Activated CD8-positive, alpha-beta T cell treated with anti-CD3 and anti-CD28 coated beads for 36 hours (primary cell): Measurements from ENCODE around the gene PPP1R9B. TPM values are rescaled to one million over a fixed set of nuclear protein-coding genes. Genes with fewer than 3 reads are reported as not detected.

ENCODE experiments used
- ATAC-seq: fragments of 200-7000 bp; cut with Tn5 transposase; one replicate; pipeline ENCODE4 v1.10.0; 2021; ENCODE audit warnings: mild to moderate bottlenecking, moderate library complexity
- CTCF ChIA-PET: fragments of 350-600 bp; sonication (Branson Sonifier 250); formaldehyde crosslinking; loops from one replicate; lab custom pipeline; 2021; ENCODE audit warnings: antibody characterized with exemption; lab: Charles Lee
- POLR2A ChIA-PET: fragments of 350-600 bp; sonication (Branson Sonifier 250); formaldehyde crosslinking; loops from one replicate; lab custom pipeline; 2021; ENCODE audit warnings: antibody characterized with exemption; lab: Charles Lee
- DNase-seq: peaks from one replicate; pipeline ENCODE4 v3.0.0-alpha.2; 2020
- H3K27ac Mint-ChIP-seq: one replicate; pipeline ENCODE4 v1.8.0; 2021; ENCODE audit warnings: mild to moderate bottlenecking, mixed read lengths
- H3K27me3 Mint-ChIP-seq: one replicate; pipeline ENCODE4 v1.8.0; 2021; ENCODE audit warnings: mixed read lengths
- H3K36me3 Mint-ChIP-seq: one replicate; pipeline ENCODE4 v1.8.0; 2021; ENCODE audit warnings: low read depth, mixed read lengths
- H3K4me1 Mint-ChIP-seq: one replicate; pipeline ENCODE4 v1.8.0; 2021; ENCODE audit warnings: low read depth, mixed read lengths
- H3K4me3 Mint-ChIP-seq: one replicate; pipeline ENCODE4 v1.8.0; 2021; ENCODE audit warnings: mild to moderate bottlenecking, moderate library complexity, mixed read lengths
- H3K9me3 Mint-ChIP-seq: one replicate; pipeline ENCODE4 v1.8.0; 2021; ENCODE audit warnings: mixed read lengths
- intact Hi-C: fragments of 100-400 bp; cut with micrococcal nuclease; formaldehyde crosslinking; loops from one replicate; pipeline ENCODE4 v1.10.0; 2022
- total RNA-seq, 2 experiments: library from RNA; stranded (reverse); gene quantifications; one replicate each; pipeline ENCODE4 v1.2.3, GENCODE V29; 2021
- TF ChIP-seq, protein P1 (sequence below): fragments of 200-600 bp; IDR thresholded peaks from one replicate; pipeline ENCODE4 v1.8.0; 2022; ENCODE audit warnings: antibody characterized with exemption, mild to moderate bottlenecking

PPP1R9B gene
- total RNA-seq, 2 experiments from 2014 or later, result 52.4 to 56.4 TPM

DNA sequence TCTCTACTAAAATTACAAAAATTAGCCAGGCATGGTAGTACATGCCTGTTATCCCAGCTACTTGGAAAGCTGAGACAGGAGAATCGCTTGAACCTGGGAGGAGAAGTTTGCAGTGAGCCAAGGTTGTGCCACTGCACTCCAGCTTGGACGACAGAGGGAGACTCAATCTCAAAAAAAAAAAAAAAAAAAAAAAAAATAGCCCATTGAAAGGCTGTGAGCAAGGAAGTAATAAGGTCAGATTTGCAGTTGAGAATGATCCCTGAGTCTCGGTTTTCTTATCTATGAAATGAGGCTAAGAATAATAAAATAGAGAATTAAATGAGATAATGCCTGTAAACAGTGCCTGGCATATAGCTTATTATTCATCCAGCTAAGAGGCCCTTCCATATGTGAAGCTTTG, 56.7 kb downstream of the PPP1R9B start:
- POLR2A ChIA-PET, result interaction anchor here (0.9 to 1.8 kb wide), 7 partner anchors 21 to 97 kb away, joined by 3 to 7 read pairs (median 3); partner anchors contain the start of gene ITGA3
- no peak overlapping the region for H3K4me3 Mint-ChIP-seq
- H3K4me1 Mint-ChIP-seq, result peaks cover 22% of the 10 kb centered on the region
- DNase-seq (no peak), ATAC-seq (no peak)
- no peaks in the 10 kb centered on the region for H3K9me3 Mint-ChIP-seq
- CTCF ChIA-PET, result interaction anchor here (0.7 to 5.2 kb wide), 61 partner anchors 9 to 896 kb away, joined by 3 to 69 read pairs (median 6); partner anchors contain the start of genes COL1A1, ITGA3, PPP1R9B and SAMD14
- H3K27ac Mint-ChIP-seq, result no peak overlapping the region
- intact Hi-C loops, result no loop called here
- H3K27me3 Mint-ChIP-seq, result no peaks in the 10 kb centered on the region
- TF ChIP-seq, protein P1, sequence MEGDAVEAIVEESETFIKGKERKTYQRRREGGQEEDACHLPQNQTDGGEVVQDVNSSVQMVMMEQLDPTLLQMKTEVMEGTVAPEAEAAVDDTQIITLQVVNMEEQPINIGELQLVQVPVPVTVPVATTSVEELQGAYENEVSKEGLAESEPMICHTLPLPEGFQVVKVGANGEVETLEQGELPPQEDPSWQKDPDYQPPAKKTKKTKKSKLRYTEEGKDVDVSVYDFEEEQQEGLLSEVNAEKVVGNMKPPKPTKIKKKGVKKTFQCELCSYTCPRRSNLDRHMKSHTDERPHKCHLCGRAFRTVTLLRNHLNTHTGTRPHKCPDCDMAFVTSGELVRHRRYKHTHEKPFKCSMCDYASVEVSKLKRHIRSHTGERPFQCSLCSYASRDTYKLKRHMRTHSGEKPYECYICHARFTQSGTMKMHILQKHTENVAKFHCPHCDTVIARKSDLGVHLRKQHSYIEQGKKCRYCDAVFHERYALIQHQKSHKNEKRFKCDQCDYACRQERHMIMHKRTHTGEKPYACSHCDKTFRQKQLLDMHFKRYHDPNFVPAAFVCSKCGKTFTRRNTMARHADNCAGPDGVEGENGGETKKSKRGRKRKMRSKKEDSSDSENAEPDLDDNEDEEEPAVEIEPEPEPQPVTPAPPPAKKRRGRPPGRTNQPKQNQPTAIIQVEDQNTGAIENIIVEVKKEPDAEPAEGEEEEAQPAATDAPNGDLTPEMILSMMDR, result no peak
- H3K36me3 Mint-ChIP-seq, result no peaks in the 10 kb centered on the region

DNA sequence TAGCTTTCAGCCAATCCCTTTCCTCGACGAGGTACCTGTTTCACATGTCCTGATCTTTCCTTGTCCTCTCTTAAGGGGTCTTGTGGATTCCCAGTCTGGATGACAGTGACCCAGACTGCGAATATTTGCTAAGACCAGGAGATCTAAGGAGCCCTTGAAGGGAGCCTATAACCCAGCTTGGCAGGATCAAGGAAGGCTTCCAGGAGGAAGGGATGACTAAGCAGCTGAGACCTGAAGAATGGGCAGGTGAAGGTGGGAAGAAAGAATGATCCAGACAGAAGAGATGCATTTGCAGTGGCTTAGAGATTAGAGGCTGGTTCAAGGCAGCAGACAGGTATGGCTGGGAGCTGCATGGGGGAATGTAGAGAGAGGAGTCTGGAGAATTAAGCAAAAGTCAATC, 57.2 kb downstream of the PPP1R9B start:
- Mint-ChIP-seq H3K27me3 (no peaks in the 10 kb centered on the region), H3K9me3 (no peaks in the 10 kb centered on the region), H3K27ac (no peak overlapping the region), H3K4me1 (peaks cover 22% of the 10 kb centered on the region), H3K4me3 (no peak overlapping the region), H3K36me3 (no peaks in the 10 kb centered on the region)
- CTCF ChIA-PET, result interaction anchor here (0.6 to 5.2 kb wide), 20 partner anchors 11 to 947 kb away, joined by 3 to 69 read pairs (median 12); partner anchors contain the start of genes COL1A1, ITGA3 and PPP1R9B
- POLR2A ChIA-PET, result interaction anchor here (1.2 kb wide), 1 partner anchor 96 kb away, joined by 3 read pairs; no protein-coding TSS in a partner anchor
- intact Hi-C loops, result no loop called here
- TF ChIP-seq, protein P1, result no peak
- no peak for ATAC-seq
- no peak for DNase-seq

DNA sequence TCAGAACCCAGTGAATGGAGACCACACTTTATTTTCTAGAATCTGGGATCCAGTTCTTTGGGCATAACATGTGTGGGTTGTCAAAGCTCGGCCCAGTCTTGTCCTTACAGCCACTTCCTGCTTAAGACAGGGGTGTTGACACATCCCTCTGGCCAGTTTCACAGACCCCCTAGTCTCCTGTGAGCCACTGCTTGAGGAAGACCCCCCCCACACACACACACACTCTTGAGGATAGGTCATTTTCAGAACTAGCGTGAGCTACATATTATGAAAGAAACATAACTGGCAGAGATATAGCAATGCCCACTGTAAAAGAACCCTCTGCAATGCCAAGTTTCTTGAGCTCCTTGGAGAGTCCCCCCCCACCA, 58.6 kb downstream of the PPP1R9B start:
- ATAC-seq (no peak), DNase-seq (no peak)
- TF ChIP-seq, protein P1, result no peak
- no peaks in the 10 kb centered on the region for H3K36me3 Mint-ChIP-seq
- ChIA-PET CTCF (interaction anchor here (1.0 to 5.2 kb wide), 9 partner anchors 34 to 205 kb away, joined by 4 to 69 read pairs (median 37); partner anchors contain the start of genes COL1A1, ITGA3 and PPP1R9B), POLR2A (interaction anchor here (1.0 to 1.5 kb wide), 2 partner anchors 38 to 69 kb away, joined by 3 to 4 read pairs; no protein-coding TSS in a partner anchor)
- no peaks in the 10 kb centered on the region for H3K9me3 Mint-ChIP-seq
- H3K4me1 Mint-ChIP-seq, result peaks cover 22% of the 10 kb centered on the region
- H3K27ac Mint-ChIP-seq, result no peak overlapping the region
- H3K27me3 Mint-ChIP-seq, result no peaks in the 10 kb centered on the region
- no peak overlapping the region for H3K4me3 Mint-ChIP-seq
- intact Hi-C loops, result no loop called here

DNA sequence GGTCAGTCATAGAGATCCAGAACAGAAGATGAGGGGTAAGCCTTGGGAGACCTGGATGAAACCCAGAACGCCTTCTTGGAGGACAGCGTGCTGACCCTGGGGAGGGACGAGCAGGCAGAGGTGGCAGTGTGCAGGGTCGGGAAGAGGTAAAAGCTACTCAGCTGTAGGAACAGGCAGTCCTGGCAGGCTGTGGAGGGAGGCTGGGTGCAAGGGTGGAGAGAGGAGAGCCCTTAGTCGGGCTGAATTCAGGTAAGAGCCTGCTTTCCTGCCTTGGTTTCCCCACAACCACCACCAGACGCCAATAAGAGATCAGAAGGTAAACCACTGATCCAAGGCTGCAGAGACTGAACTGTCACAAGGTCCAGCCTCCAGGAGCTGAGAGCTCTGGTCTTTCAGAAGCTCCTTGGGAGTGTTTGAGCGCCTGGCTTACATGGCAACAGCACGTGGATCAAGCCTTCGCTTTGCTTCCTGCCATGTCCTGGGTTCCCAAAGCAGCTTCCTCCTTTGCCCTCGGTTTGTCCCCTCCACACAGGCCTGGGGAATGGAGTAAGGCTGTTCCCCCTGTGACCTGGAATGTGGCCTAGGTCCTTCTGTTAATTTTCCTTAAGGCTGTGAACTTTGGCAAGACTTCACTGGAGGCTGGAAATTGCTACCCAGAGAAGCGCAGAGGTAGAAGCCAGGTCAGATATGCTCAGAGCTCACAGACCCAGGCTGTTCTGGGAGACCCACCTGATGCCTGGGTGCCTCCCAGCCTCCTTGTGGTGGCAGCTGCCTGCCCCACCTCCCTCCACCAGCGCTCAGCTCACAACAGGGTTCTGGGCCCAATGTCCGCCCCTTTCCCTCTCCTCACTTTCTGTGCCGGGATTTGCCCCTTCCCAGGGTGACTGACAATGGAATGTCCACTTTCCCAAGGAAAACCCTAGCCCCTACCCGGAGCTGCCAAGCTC, 59.2 kb downstream of the PPP1R9B start:
- intact Hi-C loops, result no loop called here
- no peak overlapping the region for H3K4me3 Mint-ChIP-seq
- DNase-seq (no peak), ATAC-seq (no peak)
- H3K9me3 Mint-ChIP-seq, result no peaks in the 10 kb centered on the region
- POLR2A ChIA-PET, result interaction anchor here (1.0 to 1.5 kb wide), 2 partner anchors 37 to 69 kb away, joined by 3 to 4 read pairs; no protein-coding TSS in a partner anchor
- TF ChIP-seq, protein P1, result no peak
- H3K27me3 Mint-ChIP-seq, result no peaks in the 10 kb centered on the region
- CTCF ChIA-PET, result interaction anchor here (0.6 to 5.2 kb wide), 9 partner anchors 26 to 110 kb away, joined by 3 to 69 read pairs (median 37); partner anchors contain the start of genes COL1A1, ITGA3 and PPP1R9B
- H3K36me3 Mint-ChIP-seq, result no peaks in the 10 kb centered on the region
- H3K27ac Mint-ChIP-seq, result no peak overlapping the region
- H3K4me1 Mint-ChIP-seq, result peaks cover 18% of the 10 kb centered on the region
